ENCODE measurements around the gene CIRBP. TPM values are rescaled to one million over a fixed set of nuclear protein-coding genes. Genes with fewer than 3 reads are reported as not detected.
A peak's percentile ranks its signal among the peaks of the same experiment; 100 is the strongest.
"Not testable (repeated sequence)": the region's sequence is repeated elsewhere in the genome, so short reads cannot be mapped to it uniquely, and the experiment has no call there.

Gene CIRBP
- total RNA-seq, 1 donor from 2014 or later: 462 TPM

GRCh38 chr19:1316466-1316865, 47.3 kb downstream of the CIRBP start:
- H3K27ac Mint-ChIP-seq: no peak overlapping the region
- TF ChIP-seq CTCF (IDR thresholded peaks at IDR 0.05; ENCODE audit: unreplicated experiment): no peak
- no peaks in the 10 kb centered on the region for H3K9me3 Mint-ChIP-seq (ENCODE audit: low read depth)
- peaks cover 3% of the 10 kb centered on the region for H3K4me1 Mint-ChIP-seq (ENCODE audit: low read depth)
- H3K27me3 Mint-ChIP-seq: peaks cover 19% of the 10 kb centered on the region
- H3K4me3 Mint-ChIP-seq (ENCODE audit: low read depth): no peak overlapping the region
- no peaks in the 10 kb centered on the region for H3K36me3 Mint-ChIP-seq (ENCODE audit: insufficient read depth)
- no peak for DNase-seq (ENCODE audit: low spot score, unreplicated experiment)

- Mint-ChIP-seq H3K4me3 (ENCODE audit: low read depth) (no peak overlapping the region), H3K9me3 (ENCODE audit: low read depth) (no peaks in the 10 kb centered on the region), H3K27ac (no peak overlapping the region), H3K27me3 (peaks cover 21% of the 10 kb centered on the region), H3K36me3 (ENCODE audit: insufficient read depth) (no peaks in the 10 kb centered on the region), H3K4me1 (ENCODE audit: low read depth) (peaks cover 3% of the 10 kb centered on the region)
- DNase-seq (ENCODE audit: low spot score, unreplicated experiment): no peak
- no peak for TF ChIP-seq CTCF (IDR thresholded peaks at IDR 0.05; ENCODE audit: unreplicated experiment)
These were observed 48.3 kb downstream of the CIRBP start for GRCh38 chr19:1317274-1318003.

GRCh38 chr19:1318678-1319471, 49.7 kb downstream of the CIRBP start:
- Mint-ChIP-seq H3K9me3 (ENCODE audit: low read depth) (no peaks in the 10 kb centered on the region), H3K27ac (no peak overlapping the region), H3K36me3 (ENCODE audit: insufficient read depth) (no peaks in the 10 kb centered on the region), H3K4me3 (ENCODE audit: low read depth) (no peak overlapping the region), H3K27me3 (peaks cover 25% of the 10 kb centered on the region), H3K4me1 (ENCODE audit: low read depth) (peaks cover 2% of the 10 kb centered on the region)
- TF ChIP-seq CTCF (IDR thresholded peaks at IDR 0.05; ENCODE audit: unreplicated experiment): peak; percentile 8
- DNase-seq (ENCODE audit: low spot score, unreplicated experiment): no peak

- not testable (repeated sequence) for H3K36me3 Mint-ChIP-seq (ENCODE audit: insufficient read depth); H3K4me1 Mint-ChIP-seq (ENCODE audit: low read depth); DNase-seq (ENCODE audit: low spot score, unreplicated experiment); H3K27ac Mint-ChIP-seq; H3K9me3 Mint-ChIP-seq (ENCODE audit: low read depth); H3K4me3 Mint-ChIP-seq (ENCODE audit: low read depth)
- peaks cover 23% of the 10 kb centered on the region for H3K27me3 Mint-ChIP-seq
These were observed 51.1 kb downstream of the CIRBP start for GRCh38 chr19:1320282-1320650.

- Mint-ChIP-seq H3K27ac (no peak overlapping the region), H3K4me1 (ENCODE audit: low read depth) (peaks cover 2% of the 10 kb centered on the region), H3K36me3 (ENCODE audit: insufficient read depth) (no peaks in the 10 kb centered on the region), H3K27me3 (peaks cover 20% of the 10 kb centered on the region), H3K9me3 (ENCODE audit: low read depth) (no peaks in the 10 kb centered on the region), H3K4me3 (ENCODE audit: low read depth) (no peak overlapping the region)
- no peak for DNase-seq (ENCODE audit: low spot score, unreplicated experiment)
- TF ChIP-seq CTCF (IDR thresholded peaks at IDR 0.05; ENCODE audit: unreplicated experiment): no peak
These were observed 52.4 kb downstream of the CIRBP start for GRCh38 chr19:1321539-1321938.

All from progenitor cell of endocrine pancreas (in vitro differentiated cells).